ENCODE data around the gene CFAP251. TPM values are rescaled to one million over a fixed set of nuclear protein-coding genes. Genes with fewer than 3 reads are reported as not detected.

The CFAP251 gene
- total RNA-seq, 1 experiment from 2014 or later = 2.6 TPM

DNA sequence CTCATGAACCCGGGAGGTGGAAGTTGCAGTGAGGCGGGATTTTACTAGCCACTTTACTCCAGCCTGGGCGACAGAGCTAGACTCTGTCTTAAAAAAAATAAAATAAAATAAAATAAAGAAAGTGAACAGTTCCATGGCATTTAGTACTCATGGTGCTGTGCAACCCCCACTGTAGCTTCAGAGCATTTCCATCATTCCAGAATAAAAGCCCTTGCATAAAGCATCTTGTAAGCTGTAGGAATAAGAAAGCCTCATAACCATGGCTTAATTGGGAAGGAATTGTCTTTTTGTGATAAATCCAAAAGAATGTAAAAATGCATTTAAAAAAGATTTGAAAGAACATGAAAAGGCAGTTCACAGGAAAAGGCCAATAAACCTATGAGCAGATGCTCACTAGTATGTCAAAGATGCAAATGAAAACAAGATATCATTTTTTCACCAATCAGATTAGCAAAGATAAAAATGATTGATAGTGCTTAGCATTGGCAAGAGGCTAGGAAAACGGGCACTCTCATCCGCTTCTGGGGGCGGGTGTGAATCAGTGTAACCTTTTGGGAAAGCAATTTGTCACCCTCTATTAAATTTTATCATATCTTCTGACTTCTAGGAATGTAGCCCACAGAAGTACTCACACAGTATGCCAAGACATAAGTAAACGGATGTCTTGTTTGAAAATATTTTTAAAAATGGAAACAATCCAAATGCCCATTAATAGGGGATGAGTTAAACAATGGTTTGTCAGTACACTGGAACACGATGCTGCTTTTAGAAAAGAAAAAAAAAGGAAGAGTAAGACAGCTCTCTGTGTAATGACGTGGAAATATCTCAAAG is 46.6 kb downstream of the CFAP251 start:
- Histone ChIP-seq H2AFZ (ENCODE audit: low read depth, low read length, poor library complexity, severe bottlenecking) (no peak overlapping the region), H3K9ac (ENCODE audit: low read length) (no peak overlapping the region), H3K9me2 (ENCODE audit: insufficient read depth) (no peaks in the 10 kb centered on the region), H3K4me2 (ENCODE audit: low read length) (no peak overlapping the region), H3K4me1 (ENCODE audit: control insufficient read depth in 1 of 2, insufficient read depth in 2 of 2, low read length in 2 of 2) (peaks cover 0 to 6% of the 10 kb centered on the region in 2 experiments; a peak in 1 of 4 replicates), H3K4me3 (replicated peaks in 1 of 2; ENCODE audit: low read depth in 1 of 2, low read length in 2 of 2) (no peak overlapping the region), H3K27ac (ENCODE audit: low read depth, low read length) (no peak overlapping the region), H4K20me1 (ENCODE audit: insufficient read depth) (no peaks in the 10 kb centered on the region), H3K79me2 (ENCODE audit: insufficient read depth, low read length) (no peaks in the 10 kb centered on the region), H3K36me3 (ENCODE audit: control insufficient read depth in 1 of 2, insufficient read depth in 2 of 2, low read length in 2 of 2) (no peaks in the 10 kb centered on the region), H3K9me3 (ENCODE audit: control insufficient read depth in 1 of 2, insufficient read depth in 1 of 2, low read depth in 1 of 2, low read length in 2 of 2) (no peaks in the 10 kb centered on the region), H3K27me3 (ENCODE audit: insufficient read depth, low read length) (no peaks in the 10 kb centered on the region)
- CTCF ChIA-PET = no interaction called here
- ATAC-seq (no peak), DNase-seq (ENCODE audit: low read depth, low spot score) (no peak)
- intact Hi-C loops (cut with micrococcal nuclease) = no loop called here
- RAD21 ChIA-PET (ENCODE audit: low non-redundant PET in 1 of 2, low total read pairs in 2 of 2, uncharacterized antibody in 2 of 2, unreplicated experiment in 2 of 2) = no interaction called here
- TF ChIP-seq POLR2AphosphoS5 (IDR thresholded peaks at IDR 0.05; ENCODE audit: low read depth, low read length) = no peak
- TF ChIP-seq FOSL1 (IDR thresholded peaks at IDR 0.05; ENCODE audit: low read depth) = no peak
- no peak for TF ChIP-seq SRF (IDR thresholded peaks at IDR 0.05; ENCODE audit: low read depth)
- TF ChIP-seq EGR1 (IDR thresholded peaks at IDR 0.05; ENCODE audit: low read depth) = no peak
- TF ChIP-seq, protein P1, sequence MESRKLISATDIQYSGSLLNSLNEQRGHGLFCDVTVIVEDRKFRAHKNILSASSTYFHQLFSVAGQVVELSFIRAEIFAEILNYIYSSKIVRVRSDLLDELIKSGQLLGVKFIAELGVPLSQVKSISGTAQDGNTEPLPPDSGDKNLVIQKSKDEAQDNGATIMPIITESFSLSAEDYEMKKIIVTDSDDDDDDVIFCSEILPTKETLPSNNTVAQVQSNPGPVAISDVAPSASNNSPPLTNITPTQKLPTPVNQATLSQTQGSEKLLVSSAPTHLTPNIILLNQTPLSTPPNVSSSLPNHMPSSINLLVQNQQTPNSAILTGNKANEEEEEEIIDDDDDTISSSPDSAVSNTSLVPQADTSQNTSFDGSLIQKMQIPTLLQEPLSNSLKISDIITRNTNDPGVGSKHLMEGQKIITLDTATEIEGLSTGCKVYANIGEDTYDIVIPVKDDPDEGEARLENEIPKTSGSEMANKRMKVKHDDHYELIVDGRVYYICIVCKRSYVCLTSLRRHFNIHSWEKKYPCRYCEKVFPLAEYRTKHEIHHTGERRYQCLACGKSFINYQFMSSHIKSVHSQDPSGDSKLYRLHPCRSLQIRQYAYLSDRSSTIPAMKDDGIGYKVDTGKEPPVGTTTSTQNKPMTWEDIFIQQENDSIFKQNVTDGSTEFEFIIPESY (IDR thresholded peaks at IDR 0.05; ENCODE audit: extremely low read depth, insufficient replicate concordance, low read length) = no peak
- no peak for TF ChIP-seq CBX3 (IDR thresholded peaks at IDR 0.05; ENCODE audit: low read depth)
- no peak for TF ChIP-seq ELF1 (IDR thresholded peaks at IDR 0.05; ENCODE audit: borderline replicate concordance, low read depth)
- TF ChIP-seq, protein P2, sequence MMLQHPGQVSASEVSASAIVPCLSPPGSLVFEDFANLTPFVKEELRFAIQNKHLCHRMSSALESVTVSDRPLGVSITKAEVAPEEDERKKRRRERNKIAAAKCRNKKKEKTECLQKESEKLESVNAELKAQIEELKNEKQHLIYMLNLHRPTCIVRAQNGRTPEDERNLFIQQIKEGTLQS (IDR thresholded peaks at IDR 0.05) = no peak
- TF ChIP-seq EZH2 (IDR thresholded peaks at IDR 0.05) = no peak
- TF ChIP-seq, protein P3, sequence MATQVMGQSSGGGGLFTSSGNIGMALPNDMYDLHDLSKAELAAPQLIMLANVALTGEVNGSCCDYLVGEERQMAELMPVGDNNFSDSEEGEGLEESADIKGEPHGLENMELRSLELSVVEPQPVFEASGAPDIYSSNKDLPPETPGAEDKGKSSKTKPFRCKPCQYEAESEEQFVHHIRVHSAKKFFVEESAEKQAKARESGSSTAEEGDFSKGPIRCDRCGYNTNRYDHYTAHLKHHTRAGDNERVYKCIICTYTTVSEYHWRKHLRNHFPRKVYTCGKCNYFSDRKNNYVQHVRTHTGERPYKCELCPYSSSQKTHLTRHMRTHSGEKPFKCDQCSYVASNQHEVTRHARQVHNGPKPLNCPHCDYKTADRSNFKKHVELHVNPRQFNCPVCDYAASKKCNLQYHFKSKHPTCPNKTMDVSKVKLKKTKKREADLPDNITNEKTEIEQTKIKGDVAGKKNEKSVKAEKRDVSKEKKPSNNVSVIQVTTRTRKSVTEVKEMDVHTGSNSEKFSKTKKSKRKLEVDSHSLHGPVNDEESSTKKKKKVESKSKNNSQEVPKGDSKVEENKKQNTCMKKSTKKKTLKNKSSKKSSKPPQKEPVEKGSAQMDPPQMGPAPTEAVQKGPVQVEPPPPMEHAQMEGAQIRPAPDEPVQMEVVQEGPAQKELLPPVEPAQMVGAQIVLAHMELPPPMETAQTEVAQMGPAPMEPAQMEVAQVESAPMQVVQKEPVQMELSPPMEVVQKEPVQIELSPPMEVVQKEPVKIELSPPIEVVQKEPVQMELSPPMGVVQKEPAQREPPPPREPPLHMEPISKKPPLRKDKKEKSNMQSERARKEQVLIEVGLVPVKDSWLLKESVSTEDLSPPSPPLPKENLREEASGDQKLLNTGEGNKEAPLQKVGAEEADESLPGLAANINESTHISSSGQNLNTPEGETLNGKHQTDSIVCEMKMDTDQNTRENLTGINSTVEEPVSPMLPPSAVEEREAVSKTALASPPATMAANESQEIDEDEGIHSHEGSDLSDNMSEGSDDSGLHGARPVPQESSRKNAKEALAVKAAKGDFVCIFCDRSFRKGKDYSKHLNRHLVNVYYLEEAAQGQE (IDR thresholded peaks at IDR 0.05; ENCODE audit: low read depth) = no peak
- TF ChIP-seq, protein P4, sequence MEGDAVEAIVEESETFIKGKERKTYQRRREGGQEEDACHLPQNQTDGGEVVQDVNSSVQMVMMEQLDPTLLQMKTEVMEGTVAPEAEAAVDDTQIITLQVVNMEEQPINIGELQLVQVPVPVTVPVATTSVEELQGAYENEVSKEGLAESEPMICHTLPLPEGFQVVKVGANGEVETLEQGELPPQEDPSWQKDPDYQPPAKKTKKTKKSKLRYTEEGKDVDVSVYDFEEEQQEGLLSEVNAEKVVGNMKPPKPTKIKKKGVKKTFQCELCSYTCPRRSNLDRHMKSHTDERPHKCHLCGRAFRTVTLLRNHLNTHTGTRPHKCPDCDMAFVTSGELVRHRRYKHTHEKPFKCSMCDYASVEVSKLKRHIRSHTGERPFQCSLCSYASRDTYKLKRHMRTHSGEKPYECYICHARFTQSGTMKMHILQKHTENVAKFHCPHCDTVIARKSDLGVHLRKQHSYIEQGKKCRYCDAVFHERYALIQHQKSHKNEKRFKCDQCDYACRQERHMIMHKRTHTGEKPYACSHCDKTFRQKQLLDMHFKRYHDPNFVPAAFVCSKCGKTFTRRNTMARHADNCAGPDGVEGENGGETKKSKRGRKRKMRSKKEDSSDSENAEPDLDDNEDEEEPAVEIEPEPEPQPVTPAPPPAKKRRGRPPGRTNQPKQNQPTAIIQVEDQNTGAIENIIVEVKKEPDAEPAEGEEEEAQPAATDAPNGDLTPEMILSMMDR (IDR thresholded peaks at IDR 0.05 in 2 of 3, conservative IDR thresholded peaks at IDR 0.05 in 1 of 3; ENCODE audit: borderline replicate concordance in 1 of 3, insufficient read depth in 1 of 3, low read depth in 2 of 3, low read length in 2 of 3) = no peak
- TF ChIP-seq YY1 (IDR thresholded peaks at IDR 0.05; ENCODE audit: extremely low read depth, insufficient replicate concordance, low read depth, low read length) = no peak
- TF ChIP-seq TCF7L2 (IDR thresholded peaks at IDR 0.05; ENCODE audit: borderline replicate concordance, extremely low read depth, insufficient read depth, insufficient read length) = no peak
- no peak for TF ChIP-seq ZNF274 (IDR thresholded peaks at IDR 0.05; ENCODE audit: low read depth, low read length)
- TF ChIP-seq, protein P5, sequence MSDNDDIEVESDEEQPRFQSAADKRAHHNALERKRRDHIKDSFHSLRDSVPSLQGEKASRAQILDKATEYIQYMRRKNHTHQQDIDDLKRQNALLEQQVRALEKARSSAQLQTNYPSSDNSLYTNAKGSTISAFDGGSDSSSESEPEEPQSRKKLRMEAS (IDR thresholded peaks at IDR 0.05) = no peak
- TF ChIP-seq JUND (IDR thresholded peaks at IDR 0.05) = no peak
- TF ChIP-seq RAD21 (IDR thresholded peaks at IDR 0.05; ENCODE audit: low read depth) = no peak
- no peak for TF ChIP-seq POLR2A (IDR thresholded peaks at IDR 0.05; ENCODE audit: borderline replicate concordance, extremely low read depth, insufficient read depth, insufficient read length)
- TF ChIP-seq CEBPB (IDR thresholded peaks at IDR 0.05; ENCODE audit: low read depth) = no peak
- POLR2A ChIA-PET = no interaction called here
- no TSS peak for BruUV-seq (replicated peaks)

Measured in HCT116 (cell line).